GM19351 (cell line): Measurements from ENCODE around the gene FOXP1.
"Not testable (repeated sequence)": the region's sequence is repeated elsewhere in the genome, so short reads cannot be mapped to it uniquely, and the experiment has no call there.

Experiments
- ATAC-seq: cut with Tn5 transposase; IDR thresholded peaks from one replicate; pipeline ENCODE4 v1.9.1; 2021; ENCODE audit warnings: mild to moderate bottlenecking, moderate library complexity; ENCODE audit not compliant: unreplicated experiment

The FOXP1 gene

DNA sequence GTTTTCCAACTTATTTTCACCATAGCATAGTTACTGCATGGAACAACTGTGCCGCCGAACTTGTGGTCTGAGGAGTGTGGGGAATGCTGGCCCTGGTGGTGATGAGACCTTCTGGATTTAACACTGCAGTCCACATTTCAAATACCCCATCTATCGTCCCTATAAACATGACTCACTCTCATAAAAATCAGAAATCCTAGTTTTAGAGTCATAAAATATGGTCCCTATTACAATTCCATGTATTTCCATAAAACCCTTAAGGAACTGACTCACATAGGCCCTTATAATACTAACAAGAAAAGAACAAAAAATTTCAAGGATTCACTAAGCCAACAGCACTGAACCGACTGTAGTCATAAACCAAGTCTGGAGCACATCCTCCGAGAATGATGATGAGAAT, 147.2 kb downstream of the FOXP1 start:
- no peak for ATAC-seq

DNA sequence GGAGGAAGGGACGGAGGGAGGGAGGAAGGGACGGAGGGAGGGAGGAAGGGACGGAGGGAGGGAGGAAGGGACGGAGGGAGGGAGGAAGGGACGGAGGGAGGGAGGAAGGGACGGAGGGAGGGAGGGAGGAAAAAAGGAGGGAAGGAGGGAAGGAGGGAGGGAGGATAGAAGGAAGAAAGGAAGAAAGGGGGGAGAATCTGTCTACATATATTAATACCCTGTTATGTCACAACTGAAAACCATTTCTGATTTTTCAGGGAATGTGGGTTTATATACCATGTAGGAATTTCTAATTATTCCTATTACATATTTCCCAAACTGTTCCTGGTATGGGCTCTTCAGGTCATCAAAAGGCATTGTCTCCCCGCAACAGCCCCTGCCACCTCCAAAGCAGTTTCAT, 147.7 kb downstream of the FOXP1 start:
- not testable (repeated sequence) for ATAC-seq

DNA sequence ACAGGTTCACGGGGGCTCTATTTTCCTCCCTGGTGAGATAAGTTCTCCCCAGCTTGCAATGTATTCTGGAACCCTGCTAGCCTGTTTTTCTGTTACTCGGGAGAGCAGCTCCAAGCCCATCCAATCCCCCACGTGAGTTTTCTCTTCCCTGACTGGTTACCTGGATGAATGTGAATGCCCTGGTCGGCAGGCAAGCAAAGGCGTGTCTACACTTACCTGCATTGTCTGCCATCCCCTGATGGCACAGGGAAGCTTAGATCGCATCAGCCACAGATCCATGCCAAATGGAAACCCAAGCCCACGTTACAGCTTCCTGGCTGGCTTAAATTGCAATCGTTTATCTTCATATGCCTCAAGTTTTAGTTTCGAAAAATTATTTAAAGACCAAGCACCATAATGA, 149.9 kb downstream of the FOXP1 start:
- no peak for ATAC-seq

DNA sequence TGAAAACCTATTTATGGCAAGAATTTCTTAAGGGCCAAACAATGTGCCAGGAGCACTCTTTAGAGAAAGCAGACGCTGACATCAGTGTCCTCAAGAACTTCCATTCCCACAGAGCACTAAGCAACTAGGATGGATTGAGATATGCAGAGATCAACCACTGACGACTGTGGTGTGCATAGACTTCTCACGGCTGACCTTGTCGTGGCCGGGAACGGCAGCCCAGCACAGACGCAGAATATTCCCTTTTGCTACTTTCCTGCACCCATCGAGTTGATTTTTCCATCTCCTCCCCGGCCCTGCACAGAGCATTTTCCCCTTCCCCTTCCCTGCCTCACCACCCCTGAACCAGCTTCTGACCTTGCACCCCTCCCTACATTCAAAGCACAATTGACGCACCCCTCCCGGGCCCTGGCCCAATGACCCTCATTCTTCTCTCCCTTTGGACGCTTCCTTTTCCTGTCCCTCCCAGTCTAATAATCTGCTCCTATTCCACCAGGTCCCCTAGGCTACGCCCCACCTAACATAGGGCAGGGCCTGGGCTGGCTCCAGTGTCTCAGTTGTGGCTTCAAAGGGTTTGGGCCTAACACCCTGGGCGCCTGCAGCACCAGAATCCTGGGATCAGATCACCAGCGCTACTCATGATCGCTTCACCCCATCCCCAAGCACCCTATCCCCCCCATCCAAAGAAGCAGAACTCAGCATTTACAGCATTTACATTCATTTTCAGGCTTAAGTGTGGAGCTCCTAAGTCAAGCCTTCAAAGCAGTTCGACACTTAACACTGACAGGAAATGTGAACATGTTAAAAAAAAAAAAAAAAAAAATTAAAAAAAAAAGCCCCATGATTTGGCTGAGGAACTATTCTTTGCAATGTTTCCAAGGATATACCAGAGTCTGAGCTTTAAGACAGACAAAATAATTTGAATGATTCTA, 151.2 kb downstream of the FOXP1 start:
- ATAC-seq = no peak

DNA sequence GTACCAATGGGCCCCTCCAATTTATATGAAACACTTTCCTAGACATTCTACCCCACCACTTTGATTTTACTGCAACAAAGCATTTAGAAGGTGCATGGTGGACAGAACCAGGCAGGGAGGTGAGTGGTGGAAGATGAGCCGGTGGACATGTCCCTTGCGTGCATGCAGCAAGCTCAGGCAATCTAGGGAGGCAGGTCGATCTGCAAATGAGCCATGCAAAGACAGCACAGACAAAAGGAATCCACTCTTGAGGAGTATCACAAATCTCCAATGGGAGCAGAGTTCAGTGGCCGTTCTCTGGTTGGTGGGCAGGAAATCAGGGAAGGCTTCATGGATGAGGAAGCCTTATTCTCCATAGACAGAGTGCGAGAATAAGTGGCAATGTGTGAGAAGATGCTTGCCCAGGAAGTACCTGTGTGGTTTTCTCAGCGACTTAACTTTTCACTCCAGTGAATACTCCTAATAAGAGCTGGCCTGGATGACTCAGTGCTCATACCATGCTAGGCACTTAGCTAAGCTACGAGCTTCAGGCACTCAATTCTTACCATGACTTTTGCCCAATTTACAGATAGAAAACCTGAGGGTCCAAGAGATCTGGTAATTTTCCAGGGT, 152.5 kb downstream of the FOXP1 start:
- no peak for ATAC-seq

DNA sequence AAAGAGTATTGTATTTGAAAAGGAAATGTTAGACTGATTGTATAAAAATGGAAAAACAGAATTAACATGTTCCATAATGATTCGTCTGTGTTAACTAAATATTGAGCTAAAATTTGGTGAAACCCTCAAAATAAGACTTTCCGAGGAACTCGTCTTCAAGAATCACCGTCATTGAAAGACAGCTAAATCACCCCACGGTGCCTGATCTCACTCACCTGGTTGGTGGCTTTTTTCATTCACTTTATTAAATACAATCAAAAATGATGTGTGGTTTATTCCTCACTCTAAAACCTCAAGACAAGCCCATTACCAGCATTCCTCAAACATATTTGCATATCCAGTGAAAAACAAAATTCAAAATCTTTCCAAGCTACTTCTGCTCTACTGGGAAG, 153.9 kb downstream of the FOXP1 start:
- ATAC-seq = no peak

DNA sequence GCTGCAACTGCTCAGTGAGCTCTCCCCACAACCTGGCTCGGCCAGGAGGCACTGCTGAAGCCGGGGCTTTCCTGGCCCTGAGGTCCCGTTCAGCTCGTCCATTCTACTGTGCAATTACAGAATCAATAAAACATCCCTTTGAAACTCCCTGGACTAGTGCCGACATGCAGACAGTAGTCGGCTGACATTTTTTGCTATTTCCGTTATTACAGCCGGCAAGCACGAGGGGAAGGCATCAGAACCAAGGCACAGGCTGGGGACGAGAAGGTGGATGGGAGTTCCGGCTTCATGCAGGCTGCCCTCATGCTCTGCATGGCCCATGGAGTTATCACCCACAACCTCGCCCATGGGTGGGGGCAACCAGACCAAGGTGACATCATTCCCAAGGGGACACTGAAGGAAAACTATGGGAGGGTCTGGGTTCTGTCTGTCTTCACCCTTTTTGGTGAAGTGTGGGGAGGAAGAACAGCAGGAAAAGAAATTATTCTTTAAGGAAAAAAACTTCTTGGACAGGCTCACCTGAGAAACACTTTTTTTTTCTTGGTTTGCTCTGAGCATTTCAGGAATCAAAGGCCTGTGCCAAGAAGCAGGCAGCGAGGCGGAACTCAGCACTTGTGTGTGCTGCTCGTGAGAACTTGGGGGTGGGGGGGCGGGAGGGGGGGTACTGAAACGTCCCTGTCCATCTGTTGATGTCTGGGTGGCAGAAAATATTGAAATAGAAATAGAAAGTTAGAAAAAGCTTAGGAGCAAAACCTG, 154.5 kb downstream of the FOXP1 start:
- ATAC-seq = no peak

DNA sequence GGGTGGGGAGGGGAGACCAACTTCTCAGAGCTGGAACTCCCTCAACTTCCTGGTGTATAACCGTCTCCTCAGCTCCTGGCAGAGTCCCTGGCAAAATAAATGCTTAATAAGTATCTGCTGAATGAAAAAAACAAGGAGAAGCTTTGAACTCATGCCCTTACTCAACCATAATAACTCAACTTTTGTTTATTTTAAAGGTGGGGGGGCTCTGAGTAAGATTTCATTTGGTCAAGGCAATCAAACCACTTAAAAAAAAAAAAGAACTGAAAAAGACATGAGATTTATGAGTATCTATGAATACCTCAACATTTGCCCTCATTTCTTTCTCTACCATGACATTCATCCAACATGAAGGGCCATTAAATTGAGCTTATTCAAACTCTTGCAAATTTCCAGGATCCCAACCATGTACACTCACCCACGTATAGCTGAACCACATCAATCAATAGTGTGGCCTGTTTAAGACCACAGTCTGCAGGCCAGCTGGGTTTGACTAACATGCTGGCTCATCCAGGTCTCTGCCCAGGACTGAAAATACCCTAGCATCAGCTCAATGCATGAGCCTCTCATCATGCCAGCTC, 157.9 kb downstream of the FOXP1 start:
- no peak for ATAC-seq

DNA sequence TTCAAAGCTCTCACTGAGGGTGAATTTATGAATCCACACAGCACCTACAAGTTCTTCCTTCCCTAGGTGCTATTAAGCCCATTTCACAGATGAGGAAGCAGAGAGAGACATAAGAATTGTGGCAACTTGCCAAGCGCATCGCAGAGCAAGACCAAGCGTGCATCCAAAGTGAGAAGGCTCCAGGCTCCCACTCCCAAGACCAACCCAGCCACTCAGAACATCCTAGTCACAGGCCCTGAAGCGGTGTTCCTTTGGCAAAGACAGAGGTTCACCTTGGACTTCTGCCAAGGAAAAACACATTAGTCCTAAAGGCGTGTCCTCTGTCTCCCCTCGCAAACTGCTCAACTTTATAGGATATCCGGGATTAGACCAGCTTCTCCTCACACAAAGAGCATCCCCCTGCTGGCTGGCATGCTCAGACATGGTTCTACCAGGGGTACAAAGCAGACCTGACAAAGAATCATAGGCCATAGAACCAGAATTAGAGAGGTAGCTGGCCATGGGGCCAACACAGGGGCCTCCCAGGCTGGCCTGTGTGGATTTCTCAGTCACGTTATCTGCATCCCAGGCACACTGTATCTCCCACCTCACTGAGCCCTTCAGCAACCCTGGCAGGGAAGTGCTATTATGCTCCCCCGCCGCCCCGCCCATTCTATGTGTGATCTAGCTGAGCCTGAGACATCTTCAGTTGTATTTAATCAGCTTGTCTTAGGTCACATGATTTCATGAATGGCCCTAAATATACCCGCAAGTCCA, 160.2 kb downstream of the FOXP1 start:
- no peak for ATAC-seq

DNA sequence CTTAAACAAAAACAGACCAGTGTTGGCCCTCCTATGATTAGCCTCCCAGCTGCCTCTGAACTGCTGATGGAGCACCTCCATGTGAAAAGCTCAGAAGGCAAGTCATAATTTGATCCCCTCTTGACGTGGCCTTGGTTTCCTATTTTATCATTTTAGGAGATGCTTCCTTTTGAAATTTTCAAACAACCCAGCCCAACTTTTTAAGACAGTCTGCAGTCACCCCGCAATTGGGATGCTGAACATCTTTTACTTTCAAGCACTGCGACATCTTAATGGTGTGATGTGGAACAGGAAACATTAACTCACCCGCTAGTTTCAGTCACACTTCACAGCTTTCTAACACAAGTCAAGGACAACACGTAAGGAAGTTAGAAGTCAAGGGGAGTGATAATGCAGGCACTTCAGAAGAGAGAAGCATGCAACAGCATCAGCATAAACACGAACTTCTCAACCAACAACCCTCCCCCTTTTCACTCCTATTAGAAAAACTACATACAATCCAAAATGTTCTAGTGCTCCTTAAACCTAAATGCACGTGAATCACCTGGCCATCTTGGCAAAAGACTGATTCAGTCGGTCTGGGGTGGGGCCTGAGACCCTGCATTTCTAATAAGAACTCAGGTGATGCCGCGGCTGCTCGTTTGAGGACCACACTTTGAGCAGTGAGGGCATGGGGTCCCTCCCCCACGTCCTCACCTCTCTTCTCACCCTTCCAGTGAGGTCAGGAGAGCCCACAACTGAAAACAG, 161.5 kb downstream of the FOXP1 start:
- peak; percentile 93 for ATAC-seq

DNA sequence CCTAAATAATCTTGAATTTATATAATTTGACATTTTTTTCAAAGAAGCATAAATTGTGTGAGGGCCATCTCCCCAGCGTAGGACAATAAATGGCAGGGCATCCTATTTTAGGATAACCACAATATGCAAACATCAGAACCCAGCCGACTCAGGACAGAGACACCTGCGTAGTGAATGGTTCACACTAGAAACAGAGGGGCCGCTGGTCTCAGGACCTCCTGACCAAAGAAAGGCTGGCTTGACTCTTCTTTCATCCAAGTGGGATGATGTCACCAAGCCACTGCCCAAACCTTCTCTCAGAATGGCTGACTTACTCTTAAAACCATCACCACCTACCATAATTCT, 162.1 kb downstream of the FOXP1 start:
- peak; percentile 38 for ATAC-seq

DNA sequence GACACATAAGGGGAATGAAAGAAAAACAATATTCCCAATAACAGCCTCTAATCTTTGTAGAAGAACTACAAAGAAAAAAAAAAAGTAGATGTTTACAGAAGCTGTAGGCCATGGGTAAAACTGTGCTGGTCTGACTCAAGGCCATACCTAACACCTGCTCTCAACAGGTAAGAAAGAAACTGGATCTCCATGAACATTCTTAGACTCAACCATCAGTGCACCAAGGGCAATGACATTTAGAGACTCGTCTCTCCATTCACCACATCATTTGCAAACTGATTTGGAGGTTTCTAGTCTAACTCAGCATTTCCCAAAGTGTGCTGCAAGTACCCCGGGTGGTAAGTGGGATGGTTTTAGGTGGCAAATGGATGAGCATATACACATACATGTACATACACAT, 164.2 kb downstream of the FOXP1 start:
- no peak for ATAC-seq

DNA sequence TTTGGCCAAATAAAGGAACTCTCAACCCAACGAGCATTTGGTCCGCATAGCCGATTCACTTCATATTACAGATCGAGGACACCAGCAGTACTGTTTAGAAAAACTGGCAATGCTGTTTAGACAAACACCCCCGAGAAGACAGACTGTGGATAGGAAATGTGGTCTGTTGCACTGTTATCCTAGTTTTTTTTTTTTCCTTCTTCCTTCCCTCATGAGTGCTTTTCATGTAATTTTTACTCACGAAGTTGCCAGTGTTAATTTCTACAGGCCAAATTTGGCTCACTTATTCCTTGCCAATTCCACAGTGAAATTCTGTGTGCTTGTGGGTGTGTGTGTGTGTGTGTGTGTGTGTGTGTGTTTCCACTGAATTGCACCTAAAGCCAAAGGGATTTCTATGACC, 165.7 kb downstream of the FOXP1 start:
- no peak for ATAC-seq

DNA sequence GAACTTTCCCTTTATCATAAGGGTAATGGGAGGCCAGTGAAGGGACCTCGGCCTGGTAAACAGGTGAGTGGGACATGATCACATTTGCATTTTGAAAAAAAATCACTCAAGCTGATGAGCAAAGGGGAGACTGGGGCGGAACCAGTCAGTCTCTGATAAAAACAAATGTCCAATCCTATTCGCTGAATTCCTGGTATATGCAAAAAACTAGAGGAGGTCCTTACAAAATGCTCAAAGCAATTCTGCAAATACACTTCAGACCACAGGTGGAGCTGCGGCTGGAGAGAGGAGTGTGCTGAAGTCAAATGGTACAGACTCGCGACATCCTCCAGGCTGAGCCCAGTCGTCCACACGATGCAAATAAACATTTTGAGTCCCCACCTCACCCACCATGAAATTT, 166.7 kb downstream of the FOXP1 start:
- no peak for ATAC-seq

DNA sequence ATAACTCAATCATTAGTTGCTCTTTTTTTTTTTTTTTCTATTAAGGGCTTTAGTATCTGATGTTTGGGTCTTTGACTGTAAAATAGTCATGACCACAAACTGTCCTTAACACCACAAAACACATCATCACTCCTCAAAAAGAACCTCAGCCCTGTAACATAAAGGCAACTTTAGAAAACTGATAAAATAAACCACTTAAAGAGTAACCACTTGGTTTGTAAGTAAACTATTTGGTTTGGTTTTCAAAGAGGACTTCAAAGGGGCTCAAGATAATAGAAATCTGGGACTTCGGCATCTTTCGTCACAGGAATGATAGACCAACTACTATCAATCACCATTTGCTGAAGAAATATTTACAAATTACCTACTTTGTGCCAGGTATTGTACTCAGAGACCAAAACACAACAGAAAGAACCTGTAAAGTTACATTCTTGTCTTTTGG, 167.8 kb downstream of the FOXP1 start:
- ATAC-seq = no peak

DNA sequence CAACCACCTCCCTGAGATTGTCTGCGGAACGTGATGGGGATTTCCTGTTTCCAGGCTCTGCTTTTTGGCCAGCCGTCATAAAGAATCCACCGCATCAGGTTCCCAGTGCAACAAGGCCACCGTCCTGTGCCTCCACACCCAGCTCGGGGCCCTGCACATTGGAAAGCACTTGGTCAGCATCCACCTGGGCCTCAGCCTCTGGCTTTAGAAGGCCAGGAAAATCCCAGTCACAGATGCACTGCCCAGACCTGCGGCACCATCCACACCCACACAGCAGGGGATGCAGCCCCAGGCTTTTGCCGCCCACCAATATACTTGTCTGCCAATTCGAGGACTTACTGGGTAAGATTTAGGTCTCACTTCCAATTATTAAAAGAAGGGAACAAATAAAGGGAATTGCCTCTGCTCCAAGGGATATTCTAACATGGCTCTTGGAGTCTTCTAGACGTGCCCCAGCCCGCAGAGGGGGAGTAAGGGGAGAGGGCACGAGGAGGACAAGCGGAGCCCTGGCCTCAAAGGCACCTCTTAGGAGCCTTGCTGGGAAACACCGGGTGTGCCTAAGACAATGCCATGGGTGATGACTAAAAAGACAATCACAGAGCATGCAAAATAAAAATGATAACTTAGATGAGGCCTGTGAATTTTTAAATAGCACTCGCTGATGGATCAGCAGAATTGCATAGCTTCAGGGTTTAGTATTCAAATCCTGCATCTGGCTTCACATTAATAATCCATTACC, 169.2 kb downstream of the FOXP1 start:
- ATAC-seq = no peak

DNA sequence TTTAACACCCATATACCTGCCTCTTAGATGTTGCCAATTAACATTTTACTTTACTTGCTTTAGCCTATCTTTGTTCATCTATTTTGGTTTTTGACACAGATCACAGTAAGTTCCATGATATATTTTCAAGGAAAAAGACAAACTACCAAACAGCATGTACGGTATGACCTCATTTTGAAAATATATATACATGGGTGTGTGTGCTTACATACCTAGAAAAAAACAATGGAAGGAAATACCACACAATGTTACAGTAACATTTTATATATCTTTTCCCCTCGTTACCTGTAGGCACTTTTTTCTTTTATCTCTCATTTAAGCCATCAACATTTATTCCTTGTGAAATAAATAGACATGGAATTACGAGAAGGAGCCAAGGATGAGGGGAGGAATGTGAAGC, 170.0 kb downstream of the FOXP1 start:
- ATAC-seq = no peak

DNA sequence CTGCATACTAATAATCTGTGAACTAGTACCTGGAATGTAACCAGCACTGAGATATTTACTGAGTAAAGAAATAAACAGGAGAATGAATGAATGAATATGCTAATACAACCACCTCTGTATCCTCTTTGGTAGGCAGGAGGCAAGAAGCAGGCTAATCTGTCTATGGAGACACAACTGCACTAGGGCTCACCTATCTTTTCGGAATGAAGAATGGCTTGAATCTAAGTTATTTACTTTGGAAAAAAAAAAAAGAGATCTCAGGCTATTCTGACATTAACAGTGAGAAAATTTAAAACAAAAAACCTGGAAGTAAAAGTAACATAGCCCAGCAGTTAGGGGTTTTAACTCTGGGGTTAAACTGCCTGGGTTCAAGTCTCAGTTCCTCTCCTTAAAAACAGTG, 174.2 kb downstream of the FOXP1 start:
- ATAC-seq = no peak

DNA sequence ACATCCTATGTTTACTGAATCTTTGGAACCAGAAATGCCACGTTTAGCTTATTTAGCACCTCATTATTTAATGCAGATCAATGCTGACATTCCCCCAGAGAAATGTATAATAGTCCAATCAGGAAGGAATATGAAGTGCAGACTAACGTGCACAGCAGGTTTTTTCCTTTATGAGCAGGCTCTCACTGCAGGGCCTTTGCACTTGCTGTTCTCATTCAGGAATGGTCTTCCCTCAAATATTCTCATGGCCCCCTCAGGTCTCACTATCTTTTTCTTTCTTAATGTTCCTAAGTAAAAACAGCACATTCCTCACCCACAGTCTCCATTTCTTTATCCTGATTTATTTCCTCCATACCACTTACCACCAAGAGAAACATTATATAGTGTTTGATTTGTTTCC, 174.6 kb downstream of the FOXP1 start:
- ATAC-seq = no peak
